Kidney (tissue), 14 donors: ENCODE data around the gene MFN2. TPM values are rescaled to one million over a fixed set of nuclear protein-coding genes. Genes with fewer than 3 reads are reported as not detected.

ENCODE experiments used
- DNase-seq, 5 donors: peaks; one replicate each; pipeline ENCODE4 v3.0.0-alpha.2; 2013 to 2020
- FAIRE-seq: peaks from 2 replicates; lab custom pipeline; 2012; peaks lifted over from hg19 to GRCh38; lab: Jason Lieb, UNC
- H3K27ac ChIP-seq, 2 donors: one replicate each; pipeline ENCODE4 v1.7.0; 2013; ENCODE audit warnings: low read depth in 2 of 2, low read length in 2 of 2, inconsistent platforms in 1 of 2
- H3K27me3 ChIP-seq: one replicate; pipeline ENCODE4 v1.7.1; 2013; ENCODE audit warnings: low read length, inconsistent platforms; ENCODE audit not compliant: control insufficient read depth, insufficient read depth
- H3K36me3 ChIP-seq, 3 donors: one replicate each; pipeline versions ENCODE4 v1.7.0 to v1.7.1; 2013; ENCODE audit warnings: low read length in 3 of 3, control low read depth in 1 of 3, inconsistent platforms in 1 of 3; ENCODE audit not compliant: insufficient read depth in 3 of 3, control insufficient read depth in 2 of 3
- H3K4me1 ChIP-seq, 3 donors: one replicate each; pipeline versions ENCODE4 v1.7.0 to v1.7.1; 2013; ENCODE audit warnings: low read length in 3 of 3, inconsistent platforms in 1 of 3, low read depth in 1 of 3; ENCODE audit not compliant: control insufficient read depth in 2 of 3, insufficient read depth in 2 of 3
- H3K4me3 ChIP-seq, 3 donors: one replicate each; pipeline versions ENCODE4 v1.7.0 to v1.8.1; 2013; ENCODE audit warnings: low read length in 3 of 3, control low read depth in 1 of 3, inconsistent platforms in 1 of 3
- H3K9ac ChIP-seq, 3 donors: one replicate each; pipeline versions ENCODE4 v1.7.0 to v1.7.1; 2013; ENCODE audit warnings: low read length in 3 of 3, control low read depth in 1 of 3, inconsistent platforms in 1 of 3
- H3K9me3 ChIP-seq, 3 donors: one replicate each; pipeline versions ENCODE4 v1.7.0 to v1.7.1; 2013; ENCODE audit warnings: low read length in 3 of 3, control low read depth in 1 of 3, inconsistent platforms in 1 of 3; ENCODE audit not compliant: control insufficient read depth in 2 of 3, insufficient read depth in 1 of 3
- intact Hi-C: fragments of 100-400 bp; cut with DNase I; formaldehyde crosslinking; loops from one replicate; pipeline ENCODE4 v1.11.1; 2022
- polyA plus RNA-seq: library from polyadenylated mRNA; stranded (reverse); fragments of 350-450 nt; fragmentation: Illumina TruSeq; extraction: RNeasy Lipid Tissue Mini Kit (QIAGEN cat#74804); gene quantifications from one replicate; pipeline ENCODE4 v1.2.3, GENCODE V29; 2014; ENCODE audit warnings: low read depth, low replicate concordance; ENCODE audit not compliant: insufficient read depth
- total RNA-seq: library from RNA; stranded (reverse); fragmentation: NEBNext Ultra II Directional; extraction: Animal tissue kit (Norgen Biotek cat#: 25700); gene quantifications from one replicate; pipeline ENCODE4 v1.2.1, GENCODE V29; 2021
- TF ChIP-seq, protein P1 (sequence below): IDR thresholded peaks from 3 replicates; pipeline ENCODE4 v1.5.1; 2012; ENCODE audit warnings: mild to moderate bottlenecking, moderate library complexity, borderline replicate concordance; ENCODE audit not compliant: insufficient read depth; ENCODE audit errors: extremely low read depth
- donor health status: control.
- donor health status: control.
- donor health status: control.
- donor health status: control.
- donor health status: control.
- donor health status: DM: yes; HTN: yes; CAD: no.
- donor health status: Normal renal cell carcinoma (clear cell type).

MFN2 gene
- total and polyA plus RNA-seq, 2 donors from 2014 or later = 41.1 to 77.6 TPM

DNA sequence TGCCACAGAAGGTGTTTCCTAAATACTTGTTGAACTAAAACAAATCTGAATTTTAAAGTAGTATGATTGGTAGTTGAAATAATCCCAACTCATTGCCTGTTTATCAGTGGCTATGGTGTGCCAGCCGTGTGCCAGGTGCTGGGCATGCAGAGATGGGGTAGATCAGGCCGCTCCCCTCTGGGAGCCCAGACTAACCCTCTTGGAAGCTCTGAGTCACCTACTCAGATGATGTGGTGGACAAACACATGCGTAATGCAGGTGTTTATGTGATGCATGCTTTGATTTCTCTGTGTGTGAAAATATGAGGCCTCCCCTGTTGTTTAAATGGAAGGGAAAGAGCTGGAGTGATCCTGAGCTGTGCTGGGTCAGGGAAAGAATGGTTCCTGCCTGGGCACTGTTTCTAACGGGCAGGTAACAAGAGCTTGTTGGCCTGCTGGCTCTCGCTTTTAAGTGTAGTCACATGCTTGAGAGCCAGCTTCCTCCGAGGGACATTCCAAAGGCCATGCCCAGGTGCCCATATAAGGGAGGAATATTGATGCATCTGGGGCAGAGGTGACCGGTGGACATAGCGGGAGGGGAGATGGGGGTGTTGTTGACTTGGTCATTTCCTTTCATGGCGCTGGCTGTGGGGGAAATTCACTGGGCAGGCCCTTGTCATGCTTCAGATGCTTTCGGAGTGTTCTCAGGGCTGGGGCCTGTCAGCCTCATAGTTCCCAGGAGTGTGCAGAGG lies 10.2 kb downstream of the MFN2 start:
- no peak overlapping the region for H3K4me3 ChIP-seq
- H3K27ac ChIP-seq = peak overlapping the region in 1 of 2 donors; percentile 51
- H3K9ac ChIP-seq = peak overlapping the region in 1 of 3 donors; percentile 9
- TF ChIP-seq, protein P1, sequence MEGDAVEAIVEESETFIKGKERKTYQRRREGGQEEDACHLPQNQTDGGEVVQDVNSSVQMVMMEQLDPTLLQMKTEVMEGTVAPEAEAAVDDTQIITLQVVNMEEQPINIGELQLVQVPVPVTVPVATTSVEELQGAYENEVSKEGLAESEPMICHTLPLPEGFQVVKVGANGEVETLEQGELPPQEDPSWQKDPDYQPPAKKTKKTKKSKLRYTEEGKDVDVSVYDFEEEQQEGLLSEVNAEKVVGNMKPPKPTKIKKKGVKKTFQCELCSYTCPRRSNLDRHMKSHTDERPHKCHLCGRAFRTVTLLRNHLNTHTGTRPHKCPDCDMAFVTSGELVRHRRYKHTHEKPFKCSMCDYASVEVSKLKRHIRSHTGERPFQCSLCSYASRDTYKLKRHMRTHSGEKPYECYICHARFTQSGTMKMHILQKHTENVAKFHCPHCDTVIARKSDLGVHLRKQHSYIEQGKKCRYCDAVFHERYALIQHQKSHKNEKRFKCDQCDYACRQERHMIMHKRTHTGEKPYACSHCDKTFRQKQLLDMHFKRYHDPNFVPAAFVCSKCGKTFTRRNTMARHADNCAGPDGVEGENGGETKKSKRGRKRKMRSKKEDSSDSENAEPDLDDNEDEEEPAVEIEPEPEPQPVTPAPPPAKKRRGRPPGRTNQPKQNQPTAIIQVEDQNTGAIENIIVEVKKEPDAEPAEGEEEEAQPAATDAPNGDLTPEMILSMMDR = no peak
- DNase-seq = no peak
- FAIRE-seq = no peak
- no peaks in the 10 kb centered on the region for H3K27me3 ChIP-seq
- H3K4me1 ChIP-seq = no peaks in the 10 kb centered on the region
- H3K36me3 ChIP-seq = peaks cover 0 to 30% (median 25%) of the 10 kb centered on the region in 3 donors
- intact Hi-C loops = no loop called here
- H3K9me3 ChIP-seq = no peaks in the 10 kb centered on the region

DNA sequence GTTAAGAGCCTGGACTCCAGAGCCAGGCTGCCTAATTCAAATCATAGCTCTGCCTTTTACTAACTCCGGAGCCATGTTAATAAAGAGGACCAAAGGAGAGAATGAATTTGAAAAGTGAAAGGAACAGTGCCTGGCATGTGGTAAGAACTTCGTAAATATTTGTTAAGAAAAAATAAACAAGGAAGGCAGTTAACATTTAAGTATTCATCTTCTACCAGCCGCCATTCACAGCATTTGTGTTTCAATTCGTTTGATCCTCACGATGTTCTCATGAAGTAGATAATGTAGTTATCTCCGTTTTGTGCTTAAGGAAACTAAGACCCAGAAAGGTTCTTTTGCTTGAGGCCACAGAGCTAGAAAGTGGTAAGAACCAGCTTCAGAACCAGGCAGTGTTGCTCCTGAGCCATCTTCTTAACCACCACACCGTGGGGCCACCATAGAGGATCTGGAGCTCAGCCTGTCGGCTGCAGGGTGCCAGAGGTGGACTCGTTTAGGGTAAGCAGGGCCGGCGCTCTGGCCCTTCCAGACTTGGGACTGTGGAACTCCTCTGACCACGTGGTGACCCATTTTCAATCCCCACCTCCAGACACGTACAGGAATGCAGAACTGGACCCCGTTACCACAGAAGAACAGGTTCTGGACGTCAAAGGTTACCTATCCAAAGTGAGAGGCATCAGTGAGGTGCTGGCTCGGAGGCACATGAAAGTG lies 11.9 kb downstream of the MFN2 start:
- no peaks in the 10 kb centered on the region for H3K27me3 ChIP-seq
- intact Hi-C loops = no loop called here
- H3K9ac ChIP-seq = no peak overlapping the region
- FAIRE-seq = no peak
- DNase-seq = no peak
- H3K27ac ChIP-seq = no peak overlapping the region
- H3K9me3 ChIP-seq = no peaks in the 10 kb centered on the region
- no peak overlapping the region for H3K4me3 ChIP-seq
- TF ChIP-seq, protein P1 = no peak
- H3K4me1 ChIP-seq = no peaks in the 10 kb centered on the region
- H3K36me3 ChIP-seq = peaks cover 0 to 41% (median 37%) of the 10 kb centered on the region in 3 donors

DNA sequence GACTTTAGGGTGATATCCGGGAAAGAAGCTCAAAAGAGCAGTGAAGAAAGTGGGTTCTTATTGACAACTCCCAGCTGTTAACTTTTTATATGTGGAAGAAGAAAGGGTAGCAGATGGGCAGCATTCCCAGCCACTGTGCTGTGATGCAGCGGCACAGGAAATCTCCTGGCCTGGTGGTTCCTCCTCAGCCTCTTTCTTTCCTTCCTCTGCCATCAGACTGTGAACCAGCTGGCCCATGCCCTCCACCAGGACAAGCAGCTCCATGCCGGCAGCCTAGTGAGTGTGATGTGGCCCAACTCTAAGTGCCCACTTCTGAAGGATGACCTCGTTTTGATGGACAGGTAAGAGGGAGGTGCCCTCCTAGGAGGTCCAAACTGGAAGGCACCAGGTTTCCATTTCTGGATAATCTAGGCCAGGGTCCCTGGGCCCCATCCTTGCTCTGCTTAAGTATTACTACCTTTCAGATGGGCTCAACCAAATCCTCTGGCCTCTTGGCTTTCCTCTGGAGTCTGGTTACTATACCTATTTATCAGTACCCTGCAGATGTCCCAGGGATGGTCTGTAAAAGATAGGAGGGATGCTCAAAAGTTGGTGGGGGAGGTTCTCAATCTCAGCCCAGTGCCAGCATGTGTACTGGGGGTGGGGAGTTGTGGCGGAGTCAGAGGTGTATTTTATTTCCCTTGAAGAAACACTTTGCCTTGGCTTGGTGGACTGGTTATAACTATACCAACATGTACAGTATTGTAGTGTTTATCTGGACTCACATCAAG lies 17.0 kb downstream of the MFN2 start:
- Histone ChIP-seq H3K9me3 (no peaks in the 10 kb centered on the region), H3K27me3 (no peaks in the 10 kb centered on the region), H3K4me3 (no peak overlapping the region), H3K27ac (no peak overlapping the region), H3K36me3 (peaks cover 5 to 62% (median 45%) of the 10 kb centered on the region in 3 donors), H3K4me1 (no peaks in the 10 kb centered on the region), H3K9ac (no peak overlapping the region)
- DNase-seq = no peak
- intact Hi-C loops = no loop called here
- TF ChIP-seq, protein P1 = no peak
- no peak for FAIRE-seq
